Measurements from ENCODE around the gene NDUFAF2. TPM values are rescaled to one million over a fixed set of nuclear protein-coding genes. Genes with fewer than 3 reads are reported as not detected.

The NDUFAF2 gene
- total and polyA plus RNA-seq, 2 of the 8 experiments (the other 6 are each of a cell fraction or from before 2014, with no cell fraction given) = 10.7 to 46.5 TPM

DNA sequence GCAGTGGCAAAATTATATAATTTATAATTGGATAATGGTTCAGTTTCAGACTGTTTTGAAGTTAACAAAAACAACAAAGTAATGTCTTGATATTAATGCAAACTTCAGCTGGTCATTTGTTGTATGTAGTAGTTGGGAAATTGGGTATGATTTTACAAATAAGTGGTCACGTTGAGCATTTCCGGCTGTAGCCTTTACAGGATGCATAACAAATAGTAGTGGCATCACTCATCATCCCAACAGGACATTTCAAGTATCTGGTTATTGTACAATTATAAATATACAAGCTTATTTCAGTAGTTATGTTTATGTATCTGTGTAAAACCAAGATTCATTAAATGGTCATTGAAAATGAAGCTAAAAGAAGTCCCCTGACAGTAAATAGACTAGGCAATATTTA lies 144.3 kb downstream of the NDUFAF2 start:
- Histone ChIP-seq H2BK12ac (ENCODE audit: low read depth, low read length) (no peak overlapping the region), H3K27ac (ENCODE audit: low read depth, low read length) (no peak overlapping the region), H4K5ac (ENCODE audit: insufficient read length, low read depth, low read length) (no peak overlapping the region), H3K27me3 (replicated peaks in 1 of 4; ENCODE audit: control insufficient read depth in 3 of 4, extremely low read depth in 1 of 4, insufficient read depth in 3 of 4, low read length in 3 of 4) (peaks cover 0 to 1% (median 0%) of the 10 kb centered on the region in 4 experiments; a peak in 1 of 7 replicates), H2BK5ac (ENCODE audit: low read depth, low read length) (no peak overlapping the region), H3K36me3 (ENCODE audit: control insufficient read depth in 2 of 4, insufficient read depth in 4 of 4, low read length in 3 of 4) (no peaks in the 10 kb centered on the region), H4K91ac (replicated peaks; ENCODE audit: insufficient read length, low read length) (no peak overlapping the region), H2AFZ (ENCODE audit: low read length) (no peak overlapping the region), H3K4ac (replicated peaks; ENCODE audit: insufficient read length, low read depth, low read length) (no peak overlapping the region), H3K9me3 (ENCODE audit: insufficient read depth in 2 of 2, low read depth in 1 of 2, low read length in 1 of 2) (no peaks in the 10 kb centered on the region), H3K79me2 (ENCODE audit: control insufficient read depth in 1 of 2, insufficient read depth in 2 of 2, low read length in 2 of 2) (no peaks in the 10 kb centered on the region), H3K14ac (ENCODE audit: insufficient read length) (no peak overlapping the region), H2BK120ac (replicated peaks; ENCODE audit: low read depth, low read length) (no peak overlapping the region), H2AK5ac (ENCODE audit: low read depth, low read length) (no peak overlapping the region), H3K9ac (replicated peaks in 1 of 4; ENCODE audit: extremely low read depth in 1 of 4, low read depth in 3 of 4, low read length in 3 of 4) (no peak overlapping the region), H2BK20ac (ENCODE audit: low read length) (no peak overlapping the region), H3K23me2 (ENCODE audit: low read depth, low read length) (no peaks in the 10 kb centered on the region), H3K4me2 (ENCODE audit: insufficient read depth in 1 of 2, low read depth in 2 of 2, low read length in 2 of 2) (no peak overlapping the region), H3K56ac (replicated peaks; ENCODE audit: insufficient read length, low read depth, low read length) (no peak overlapping the region), H3K4me1 (replicated peaks in 1 of 4; ENCODE audit: control insufficient read depth in 3 of 4, insufficient read depth in 4 of 4, low read length in 3 of 4) (no peaks in the 10 kb centered on the region), H3K23ac (ENCODE audit: insufficient read length) (no peak overlapping the region), H3K18ac (ENCODE audit: extremely low read depth, low read length) (no peak overlapping the region), H4K8ac (ENCODE audit: extremely low read depth, insufficient read depth, low read length) (no peak overlapping the region), H4K20me1 (replicated peaks in 1 of 2; ENCODE audit: control insufficient read depth in 1 of 2, insufficient read depth in 2 of 2, low read length in 2 of 2) (no peaks in the 10 kb centered on the region), H3K79me1 (ENCODE audit: low read depth, low read length) (no peaks in the 10 kb centered on the region), H3K4me3 (ENCODE audit: extremely low read depth in 1 of 4, insufficient read depth in 2 of 4, low read depth in 3 of 4, low read length in 4 of 4) (no peak overlapping the region), H2BK15ac (ENCODE audit: low read length) (no peak overlapping the region)
- no peak for DNase-seq (ENCODE audit: low read depth in 1 of 2, low spot score in 2 of 2)
- ChIA-PET CTCF (ENCODE audit: partially characterized antibody) (interaction anchor here (0.7 kb wide), 1 partner anchor 21 kb away, joined by 3 read pairs; no protein-coding TSS in a partner anchor), POLR2A (ENCODE audit: partially characterized antibody) (interaction anchor here (0.7 kb wide), 1 partner anchor 9 kb away, joined by 3 read pairs; no protein-coding TSS in a partner anchor)
- no peak for FAIRE-seq
- 97% methylated on average over 2 of the region's 2 CpGs; no CpG with 5 or more reads in 1 of the 2 experiments for WGBS, 2 experiments (ENCODE audit: extremely low coverage in 1 of 2, insufficient coverage in 1 of 2, insufficient read length in 1 of 2, insufficient replicate concordance in 2 of 2, low coverage in 1 of 2, low lambda C conversion rate in 2 of 2, missing lambda C conversion rate in 1 of 2)
- TF ChIP-seq MAX (IDR thresholded peaks at IDR 0.05) = no peak
- TF ChIP-seq CHD1 (IDR thresholded peaks at IDR 0.05; ENCODE audit: low read depth, low read length) = no peak
- no peak for TF ChIP-seq CTBP2 (IDR thresholded peaks at IDR 0.05; ENCODE audit: borderline replicate concordance, insufficient read depth, insufficient read length, low read length)
- no peak for TF ChIP-seq CBX5 (IDR thresholded peaks at IDR 0.05; ENCODE audit: low read depth, low read length)
- no peak for TF ChIP-seq RNF2 (IDR thresholded peaks at IDR 0.05; ENCODE audit: borderline replicate concordance, low read depth, low read length, missing control alignments, poor library complexity, severe bottlenecking)
- no peak for TF ChIP-seq POLR2A (IDR thresholded peaks at IDR 0.05; ENCODE audit: control extremely low read depth in 1 of 2, low read depth in 2 of 2, low read length in 2 of 2)
- TF ChIP-seq CHD2 (IDR thresholded peaks at IDR 0.05; ENCODE audit: low read length) = no peak
- no peak for TF ChIP-seq JUN (IDR thresholded peaks at IDR 0.05; ENCODE audit: low read depth, low read length)
- no peak for TF ChIP-seq EP300 (IDR thresholded peaks at IDR 0.05; ENCODE audit: borderline replicate concordance in 1 of 2, low read depth in 2 of 2, low read length in 2 of 2)
- TF ChIP-seq SRF (IDR thresholded peaks at IDR 0.05; ENCODE audit: low read depth, low read length) = no peak
- no peak for TF ChIP-seq POLR2AphosphoS5 (IDR thresholded peaks at IDR 0.05; ENCODE audit: low read depth, low read length)
- no peak for TF ChIP-seq USF2 (IDR thresholded peaks at IDR 0.05; ENCODE audit: low read length)
- no peak for TF ChIP-seq GABPA (IDR thresholded peaks at IDR 0.05; ENCODE audit: borderline replicate concordance, insufficient read depth, low read length)
